Measurements from ENCODE around the gene GPX3.

The GPX3 gene

GRCh38 chr5:151058301-151058700 is 37.9 kb downstream of the GPX3 start:
- DNase-seq, result no peak

GRCh38 chr5:151058891-151059489 is 38.6 kb downstream of the GPX3 start:
- no peak for DNase-seq

- DNase-seq, result no peak
These were observed 40.4 kb downstream of the GPX3 start for GRCh38 chr5:151060742-151061141.

- no peak for DNase-seq
These were observed 42.2 kb downstream of the GPX3 start for GRCh38 chr5:151062405-151063141.

GRCh38 chr5:151063142-151063989 is 43.0 kb downstream of the GPX3 start:
- DNase-seq, result no peak

GRCh38 chr5:151064916-151065499 is 44.6 kb downstream of the GPX3 start:
- DNase-seq, result no peak

- DNase-seq, result no peak
These were observed 45.2 kb downstream of the GPX3 start for GRCh38 chr5:151065609-151066008.

GRCh38 chr5:151066920-151067319 is 46.5 kb downstream of the GPX3 start:
- DNase-seq, result no peak

GRCh38 chr5:151067632-151068432 is 47.4 kb downstream of the GPX3 start:
- DNase-seq, result no peak

- DNase-seq, result peak; percentile 77
These were observed 48.2 kb downstream of the GPX3 start for GRCh38 chr5:151068433-151069197.

- DNase-seq, result no peak
These were observed 50.1 kb downstream of the GPX3 start for GRCh38 chr5:151070449-151070848.

GRCh38 chr5:151071021-151071420 is 50.6 kb downstream of the GPX3 start:
- DNase-seq, result no peak

GRCh38 chr5:151071848-151072629 is 51.6 kb downstream of the GPX3 start:
- DNase-seq, result no peak

- no peak for DNase-seq
These were observed 52.2 kb downstream of the GPX3 start for GRCh38 chr5:151072630-151073025.

- no peak for DNase-seq
These were observed 52.9 kb downstream of the GPX3 start for GRCh38 chr5:151073280-151073679.

GRCh38 chr5:151074557-151074956 is 54.2 kb downstream of the GPX3 start:
- no peak for DNase-seq

GRCh38 chr5:151075698-151076331 is 55.4 kb downstream of the GPX3 start:
- DNase-seq, result peak; percentile 73

GRCh38 chr5:151076616-151077015 is 56.2 kb downstream of the GPX3 start:
- no peak for DNase-seq

- no peak for DNase-seq
These were observed 57.0 kb downstream of the GPX3 start for GRCh38 chr5:151077419-151077818.

GRCh38 chr5:151077967-151078366 is 57.6 kb downstream of the GPX3 start:
- DNase-seq, result no peak
